ENCODE data around the gene SIK2. TPM values are rescaled to one million over a fixed set of nuclear protein-coding genes. Genes with fewer than 3 reads are reported as not detected.

Gene SIK2
- total RNA-seq, 2 donors from 2014 or later = 16.2 to 21.3 TPM

- no peak for TF ChIP-seq CTCF (IDR thresholded peaks at IDR 0.05)
- Histone ChIP-seq H3K4me1 (no peaks in the 10 kb centered on the region), H3K27ac (no peak overlapping the region), H3K4me3 (no peak overlapping the region), H3K27me3 (no peaks in the 10 kb centered on the region), H3K36me3 (no peaks in the 10 kb centered on the region), H3K9me3 (no peaks in the 10 kb centered on the region), H3K9ac (ENCODE audit: low read depth in 2 of 2, low read length in 2 of 2) (no peak overlapping the region)
- DNase-seq = no peak
- intact Hi-C loops (cut with DNase I) = loop anchor here (5.0 kb wide), 1 partner anchor 276 kb away; no protein-coding TSS in a partner anchor
These were observed 35.9 kb upstream of the SIK2 start for GRCh38 chr11:111566324-111566723.

GRCh38 chr11:111569476-111569875 lies 32.8 kb upstream of the SIK2 start:
- TF ChIP-seq CTCF (IDR thresholded peaks at IDR 0.05) = no peak
- DNase-seq = no peak
- H3K27ac ChIP-seq = no peak overlapping the region
- no peak overlapping the region for H3K4me3 ChIP-seq
- H3K4me1 ChIP-seq = no peaks in the 10 kb centered on the region
- no peaks in the 10 kb centered on the region for H3K9me3 ChIP-seq
- no peaks in the 10 kb centered on the region for H3K27me3 ChIP-seq
- H3K9ac ChIP-seq (ENCODE audit: low read depth in 2 of 2, low read length in 2 of 2) = no peak overlapping the region
- intact Hi-C loops (cut with DNase I) = loop anchor here (5.0 kb wide), 1 partner anchor 273 kb away; no protein-coding TSS in a partner anchor
- H3K36me3 ChIP-seq = no peaks in the 10 kb centered on the region

GRCh38 chr11:111570796-111571195 lies 31.5 kb upstream of the SIK2 start:
- no peak for TF ChIP-seq CTCF (IDR thresholded peaks at IDR 0.05)
- H3K4me3 ChIP-seq = no peak overlapping the region
- no peak overlapping the region for H3K9ac ChIP-seq (ENCODE audit: low read depth in 2 of 2, low read length in 2 of 2)
- no peaks in the 10 kb centered on the region for H3K9me3 ChIP-seq
- H3K27me3 ChIP-seq = no peaks in the 10 kb centered on the region
- H3K4me1 ChIP-seq = no peaks in the 10 kb centered on the region
- no peak overlapping the region for H3K27ac ChIP-seq
- H3K36me3 ChIP-seq = no peaks in the 10 kb centered on the region
- DNase-seq = no peak
- intact Hi-C loops (cut with DNase I) = no loop called here

- H3K9me3 ChIP-seq = no peaks in the 10 kb centered on the region
- H3K27me3 ChIP-seq = no peaks in the 10 kb centered on the region
- no peak overlapping the region for H3K27ac ChIP-seq
- no peak for DNase-seq
- no peaks in the 10 kb centered on the region for H3K36me3 ChIP-seq
- no peak overlapping the region for H3K9ac ChIP-seq (ENCODE audit: low read depth in 2 of 2, low read length in 2 of 2)
- TF ChIP-seq CTCF (IDR thresholded peaks at IDR 0.05) = no peak
- intact Hi-C loops (cut with DNase I) = no loop called here
- H3K4me3 ChIP-seq = no peak overlapping the region
- no peaks in the 10 kb centered on the region for H3K4me1 ChIP-seq
These were observed 30.3 kb upstream of the SIK2 start for GRCh38 chr11:111571829-111572501.

- Histone ChIP-seq H3K36me3 (no peaks in the 10 kb centered on the region), H3K27ac (no peak overlapping the region), H3K4me1 (no peaks in the 10 kb centered on the region), H3K9ac (ENCODE audit: low read depth in 2 of 2, low read length in 2 of 2) (no peak overlapping the region), H3K9me3 (no peaks in the 10 kb centered on the region), H3K4me3 (no peak overlapping the region), H3K27me3 (no peaks in the 10 kb centered on the region)
- intact Hi-C loops (cut with DNase I) = no loop called here
- no peak for TF ChIP-seq CTCF (IDR thresholded peaks at IDR 0.05)
- no peak for DNase-seq
These were observed 29.7 kb upstream of the SIK2 start for GRCh38 chr11:111572581-111572980.

Measured in colonic mucosa (tissue), 4 donors.